ENCODE measurements around the gene DDX3X.

GRCh38 chrX:41314881-41315280 lies 19.1 kb upstream of the DDX3X start:
- TF ChIP-seq CTCF (IDR thresholded peaks at IDR 0.05) (no peak), POLR2A (IDR thresholded peaks at IDR 0.05) (no peak), EP300 (IDR thresholded peaks at IDR 0.05) (no peak), POLR2AphosphoS5 (IDR thresholded peaks at IDR 0.05) (no peak)
